H1 (cell line): ENCODE results near the gene NEURL4. TPM values are rescaled to one million over a fixed set of nuclear protein-coding genes. Genes with fewer than 3 reads are reported as not detected.

Experiments used
- HDAC2 ChIP-seq, 2 experiments: fragments of 300-600 bp in 1 of 2; sonication (generic) in 1 of 2; IDR thresholded peaks; 2 replicates each; pipeline ENCODE4 v1.6.1; 2011 to 2012; ENCODE audit warnings: low read depth in 2 of 2, low read length in 2 of 2, mild to moderate bottlenecking in 2 of 2, moderate library complexity in 2 of 2, borderline replicate concordance in 1 of 2, inconsistent platforms in 1 of 2
- MAFK ChIP-seq: IDR thresholded peaks from 2 replicates; pipeline ENCODE4 v1.6.1; 2012; ENCODE audit warnings: low read depth, mild to moderate bottlenecking, improper control_type of control experiment, low read length
- POLR2A ChIP-seq, 2 experiments: IDR thresholded peaks; 1 replicate in 1 of 2; 2 replicates in 1 of 2; pipeline ENCODE4 v1.6.1; 2011; ENCODE audit warnings: low read depth in 2 of 2, low read length in 2 of 2, mild to moderate bottlenecking in 2 of 2; ENCODE audit errors: control extremely low read depth in 1 of 2
- TAF7 ChIP-seq: optimal IDR thresholded peaks from 2 replicates; pipeline ENCODE3; 2011; ENCODE audit warnings: low read depth, mild to moderate bottlenecking, inconsistent platforms, low read length, moderate library complexity, borderline replicate concordance
- USF2 ChIP-seq: IDR thresholded peaks from 2 replicates; pipeline ENCODE4 v1.6.1; 2011; ENCODE audit warnings: low read length, improper control_type of control experiment
- polyA plus RNA-seq, 7 experiments: library from polyadenylated mRNA; depleted of rRNA in 3 of 7; stranded (reverse) in 5 of 7; unstranded in 2 of 7; fragments of >200 nt in 5 of 7; fragments of 200-250 nt in 2 of 7; gene quantifications; 1 replicate in 5 of 7; 2 replicates in 1 of 7; 4 replicates in 1 of 7; pipeline versions ENCODE4 v1.2.1 to v1.2.3, GENCODE V29; 2011 to 2013; ENCODE audit warnings: missing spikeins in 2 of 7, mixed read lengths in 2 of 7
- total RNA-seq: library from RNA; stranded (reverse); fragmentation: NEBNext Ultra II Directional; extraction: Animal tissue kit (Norgen Biotek cat#: 25700); gene quantifications from 2 replicates; pipeline ENCODE4 v1.2.1, GENCODE V29; 2021

NEURL4 gene
- total and polyA plus RNA-seq, 2 of the 8 experiments (the other 6 are each of a cell fraction or from before 2014, with no cell fraction given): 29.6 to 46.8 TPM

GRCh38 chr17:7292729-7293128 lies 36.4 kb downstream of the NEURL4 start (continued):
- TF ChIP-seq POLR2A (IDR thresholded peaks at IDR 0.05; ENCODE audit: control extremely low read depth in 1 of 2, low read depth in 2 of 2, low read length in 2 of 2) (no peak), MAFK (no peak), TAF7 (no peak), HDAC2 (IDR thresholded peaks at IDR 0.05; ENCODE audit: borderline replicate concordance in 1 of 2, low read depth in 2 of 2, low read length in 2 of 2) (no peak), USF2 (no peak)
